Subcutaneous adipose tissue (tissue), 4 donors: Measurements from ENCODE around the gene APOL4. TPM values are rescaled to one million over a fixed set of nuclear protein-coding genes. Genes with fewer than 3 reads are reported as not detected.

Experiments used
- total RNA-seq, 4 donors: library from RNA; depleted of rRNA; stranded (reverse); fragments of >200 nt; gene quantifications; one replicate each; pipeline ENCODE4 v1.1.0, GENCODE V29; 2016
- TF ChIP-seq, protein P1 (sequence below): fragments of 450-650 bp; IDR thresholded peaks from one replicate; pipeline ENCODE4 v1.5.1; 2016; ENCODE audit warnings: low read depth, mild to moderate bottlenecking, control low read depth, antibody characterized with exemption, moderate library complexity

Gene APOL4
- total RNA-seq, 4 donors from 2014 or later = 0.68 to 80.8 (median 35.8) TPM

DNA sequence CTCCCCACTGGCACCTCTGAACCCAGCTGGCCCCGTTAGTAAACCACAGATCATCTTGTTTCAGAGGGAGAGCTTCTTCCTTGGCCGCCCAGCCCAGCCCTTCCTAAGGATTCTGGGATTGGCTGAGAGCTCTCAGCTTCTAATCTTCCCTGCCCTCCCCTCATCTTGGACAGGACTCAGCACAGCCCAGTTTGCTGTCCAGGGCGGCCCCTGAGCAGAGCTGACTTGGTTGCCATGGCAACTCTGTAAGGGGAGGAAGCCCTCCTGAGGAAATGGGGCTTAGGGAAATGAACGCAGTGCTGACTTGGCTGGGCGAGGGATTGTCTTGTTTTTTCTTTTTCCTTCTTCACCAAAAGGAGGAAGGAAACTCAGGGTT is 4.6 kb downstream of the APOL4 start:
- TF ChIP-seq, protein P1, sequence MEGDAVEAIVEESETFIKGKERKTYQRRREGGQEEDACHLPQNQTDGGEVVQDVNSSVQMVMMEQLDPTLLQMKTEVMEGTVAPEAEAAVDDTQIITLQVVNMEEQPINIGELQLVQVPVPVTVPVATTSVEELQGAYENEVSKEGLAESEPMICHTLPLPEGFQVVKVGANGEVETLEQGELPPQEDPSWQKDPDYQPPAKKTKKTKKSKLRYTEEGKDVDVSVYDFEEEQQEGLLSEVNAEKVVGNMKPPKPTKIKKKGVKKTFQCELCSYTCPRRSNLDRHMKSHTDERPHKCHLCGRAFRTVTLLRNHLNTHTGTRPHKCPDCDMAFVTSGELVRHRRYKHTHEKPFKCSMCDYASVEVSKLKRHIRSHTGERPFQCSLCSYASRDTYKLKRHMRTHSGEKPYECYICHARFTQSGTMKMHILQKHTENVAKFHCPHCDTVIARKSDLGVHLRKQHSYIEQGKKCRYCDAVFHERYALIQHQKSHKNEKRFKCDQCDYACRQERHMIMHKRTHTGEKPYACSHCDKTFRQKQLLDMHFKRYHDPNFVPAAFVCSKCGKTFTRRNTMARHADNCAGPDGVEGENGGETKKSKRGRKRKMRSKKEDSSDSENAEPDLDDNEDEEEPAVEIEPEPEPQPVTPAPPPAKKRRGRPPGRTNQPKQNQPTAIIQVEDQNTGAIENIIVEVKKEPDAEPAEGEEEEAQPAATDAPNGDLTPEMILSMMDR = no peak

GRCh38 chr22:36196254-36197064 is 5.2 kb downstream of the APOL4 start:
- TF ChIP-seq, protein P1 = no peak

DNA sequence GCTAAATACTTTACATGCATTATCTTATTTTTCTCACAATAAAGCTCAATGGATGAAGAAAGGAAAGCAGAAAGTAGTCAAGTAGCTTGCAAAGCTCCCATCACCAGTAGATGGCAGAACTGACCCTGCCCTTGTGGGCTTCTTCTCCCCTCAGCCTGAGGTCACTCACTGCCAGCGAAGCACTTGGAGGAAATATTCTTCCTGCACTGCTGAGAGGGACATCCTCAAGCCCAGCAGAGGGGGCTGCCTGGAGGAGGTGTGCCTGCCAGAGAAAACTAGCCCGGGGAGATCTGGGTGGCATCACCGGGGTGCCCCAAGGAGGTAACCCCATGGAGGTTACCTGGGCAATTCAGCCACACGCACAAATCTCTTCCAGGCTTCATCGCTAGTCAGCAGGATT is 6.6 kb downstream of the APOL4 start:
- TF ChIP-seq, protein P1 = no peak

- TF ChIP-seq, protein P1 = no peak
Observed at GRCh38 chr22:36194385-36194784, 7.2 kb downstream of the APOL4 start.

DNA sequence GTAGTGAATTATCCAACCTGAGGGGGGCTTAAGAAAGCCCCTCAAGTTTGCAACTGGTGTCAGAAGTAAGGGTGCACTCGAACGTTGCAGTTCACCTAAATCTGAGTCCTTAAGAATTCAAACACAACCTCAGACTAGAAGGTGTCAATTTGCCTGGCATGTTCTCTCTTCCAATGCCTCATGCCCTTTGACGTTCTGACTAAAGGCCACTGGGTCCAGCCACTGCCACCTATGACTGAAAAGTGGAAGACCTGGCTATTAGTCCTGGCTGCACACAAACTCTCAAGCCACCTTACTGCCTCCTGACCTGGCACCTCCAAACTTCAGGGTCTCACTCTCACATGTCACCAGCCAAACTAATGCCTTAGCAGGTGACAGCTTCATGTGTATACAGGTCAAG is 8.0 kb downstream of the APOL4 start:
- TF ChIP-seq, protein P1 = no peak

- TF ChIP-seq, protein P1 = no peak
Observed at GRCh38 chr22:36193171-36193570, 8.4 kb downstream of the APOL4 start.

DNA sequence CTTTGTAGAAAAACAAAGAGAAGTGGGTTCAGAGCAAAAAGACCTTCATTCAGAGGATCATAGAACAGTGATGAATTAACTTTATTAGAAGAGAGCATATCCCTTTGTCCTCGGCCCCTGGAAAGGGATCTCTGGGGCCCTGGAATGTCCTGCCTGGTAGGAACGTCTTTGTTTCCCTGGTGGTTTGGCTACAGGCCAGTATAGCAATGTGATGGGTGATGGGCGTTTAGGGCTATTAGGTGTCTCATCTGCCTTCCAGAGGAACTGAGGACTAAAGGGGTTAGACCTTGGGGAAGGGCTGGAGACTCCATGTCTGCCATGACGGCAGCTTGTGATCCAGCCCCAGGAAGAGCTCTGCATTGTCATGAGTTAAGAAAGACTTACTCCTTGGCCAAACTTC is 9.1 kb downstream of the APOL4 start:
- TF ChIP-seq, protein P1 = no peak
